H1 (cell line): ENCODE measurements around the gene CNTN3. TPM values are rescaled to one million over a fixed set of nuclear protein-coding genes. Genes with fewer than 3 reads are reported as not detected.

Experiments
- CTCF ChIA-PET: fragments of 300-600 bp; sonication (Branson Sonifier 250); formaldehyde crosslinking; loops from one replicate; lab custom pipeline; 2021; ENCODE audit not compliant: partially characterized antibody; lab: Charles Lee
- POLR2A ChIA-PET: fragments of 300-600 bp; sonication (Branson Sonifier 250); formaldehyde crosslinking; loops from one replicate; lab custom pipeline; 2021; ENCODE audit warnings: inconsistent platforms; ENCODE audit not compliant: partially characterized antibody; lab: Charles Lee
- DNase-seq, 2 experiments: peaks; one replicate each; pipeline versions ENCODE4 v3.0.0 to v3.0.0-alpha.2; 2010 to 2022; ENCODE audit warnings: low spot score in 2 of 2, low read depth in 1 of 2, mixed read lengths in 1 of 2
- FAIRE-seq: peaks from 2 replicates; lab custom pipeline; 2011; peaks lifted over from hg19 to GRCh38; lab: Jason Lieb, UNC
- H2AFZ ChIP-seq: 2 replicates; pipeline ENCODE4 v1.8.1; 2012; ENCODE audit warnings: low read length, inconsistent platforms
- H2AK5ac ChIP-seq: 2 replicates; pipeline ENCODE4 v1.6.1; 2013; ENCODE audit warnings: low read depth, low read length
- H2BK120ac ChIP-seq: replicated peaks from 2 replicates; pipeline ENCODE3; 2013; ENCODE audit warnings: low read depth, low read length, inconsistent platforms
- H2BK12ac ChIP-seq: 2 replicates; pipeline ENCODE4 v1.6.1; 2013; ENCODE audit warnings: low read depth, low read length
- H2BK15ac ChIP-seq: 2 replicates; pipeline ENCODE4 v1.6.1; 2013; ENCODE audit warnings: low read length
- H2BK20ac ChIP-seq: 2 replicates; pipeline ENCODE4 v1.6.1; 2013; ENCODE audit warnings: low read length
- H2BK5ac ChIP-seq: 2 replicates; pipeline ENCODE4 v1.6.1; 2013; ENCODE audit warnings: low read depth, low read length
- H3K14ac ChIP-seq: 2 replicates; pipeline ENCODE4 v1.6.1; 2013; ENCODE audit warnings: inconsistent platforms; ENCODE audit not compliant: insufficient read length
- H3K18ac ChIP-seq: 2 replicates; pipeline ENCODE4 v1.6.1; 2013; ENCODE audit warnings: low read length; ENCODE audit errors: extremely low read depth
- H3K23ac ChIP-seq: 2 replicates; pipeline ENCODE4 v1.6.1; 2013; ENCODE audit warnings: inconsistent platforms; ENCODE audit not compliant: insufficient read length
- H3K23me2 ChIP-seq: 2 replicates; pipeline ENCODE4 v1.6.1; 2013; ENCODE audit warnings: low read depth, low read length
- H3K27ac ChIP-seq: 2 replicates; pipeline ENCODE4 v1.6.1; 2011; ENCODE audit warnings: low read depth, low read length, inconsistent platforms
- H3K27me3 ChIP-seq, 4 experiments: replicated peaks in 1 of 4; 1 replicate in 1 of 4; 2 replicates in 3 of 4; pipeline versions ENCODE4 v1.6.1 to v1.8.1; 2011 to 2013; ENCODE audit warnings: low read length in 3 of 4, mild to moderate bottlenecking in 3 of 4, inconsistent platforms in 2 of 4, mixed read lengths in 2 of 4, moderate library complexity in 1 of 4; ENCODE audit not compliant: control insufficient read depth in 3 of 4, insufficient read depth in 3 of 4; ENCODE audit errors: extremely low read depth in 1 of 4
- H3K36me3 ChIP-seq, 4 experiments: 2 replicates each; pipeline versions ENCODE4 v1.6.1 to v1.8.1; 2011 to 2013; ENCODE audit warnings: mild to moderate bottlenecking in 4 of 4, low read length in 3 of 4, moderate library complexity in 2 of 4, control low read depth in 1 of 4, inconsistent platforms in 1 of 4; ENCODE audit not compliant: insufficient read depth in 4 of 4, control insufficient read depth in 2 of 4
- H3K4ac ChIP-seq: replicated peaks from 2 replicates; pipeline ENCODE3; 2013; ENCODE audit warnings: low read length, low read depth, mixed read lengths, inconsistent platforms; ENCODE audit not compliant: insufficient read length
- H3K4me1 ChIP-seq, 4 experiments: replicated peaks in 1 of 4; 1 replicate in 1 of 4; 2 replicates in 3 of 4; pipeline versions ENCODE4 v1.6.1 to v1.8.1; 2011 to 2013; ENCODE audit warnings: low read length in 3 of 4, inconsistent platforms in 2 of 4, mixed read lengths in 1 of 4; ENCODE audit not compliant: insufficient read depth in 4 of 4, control insufficient read depth in 3 of 4
- H3K4me2 ChIP-seq, 2 experiments: 2 replicates each; pipeline versions ENCODE4 v1.6.1 to v1.8.1; 2011 to 2013; ENCODE audit warnings: low read depth in 2 of 2, low read length in 2 of 2, control low read depth in 1 of 2, inconsistent platforms in 1 of 2, mild to moderate bottlenecking in 1 of 2; ENCODE audit not compliant: insufficient read depth in 1 of 2
- H3K4me3 ChIP-seq, 4 experiments: fragments of 200-600, 300-600 bp in 1 of 4; sonication (generic), shearing (Covaris generic), sonication (Bioruptor Twin) in 1 of 4; 2 replicates each; pipeline versions ENCODE4 v1.5.1 to v1.8.1; 2011 to 2016; ENCODE audit warnings: low read length in 4 of 4, low read depth in 3 of 4, control low read depth in 2 of 4, inconsistent platforms in 2 of 4, mild to moderate bottlenecking in 2 of 4, mixed read lengths in 1 of 4, moderate library complexity in 1 of 4; ENCODE audit not compliant: insufficient read depth in 2 of 4; ENCODE audit errors: extremely low read depth in 1 of 4
- H3K56ac ChIP-seq: replicated peaks from 2 replicates; pipeline ENCODE3; 2013; ENCODE audit warnings: low read depth, mild to moderate bottlenecking, mixed read lengths, low read length, inconsistent platforms; ENCODE audit not compliant: insufficient read length
- H3K79me1 ChIP-seq: 2 replicates; pipeline ENCODE4 v1.6.1; 2013; ENCODE audit warnings: low read depth, low read length, control low read depth
- H3K79me2 ChIP-seq, 2 experiments: 2 replicates each; pipeline versions ENCODE4 v1.6.1 to v1.8.1; 2012 to 2013; ENCODE audit warnings: low read length in 2 of 2, mild to moderate bottlenecking in 2 of 2, inconsistent platforms in 1 of 2; ENCODE audit not compliant: insufficient read depth in 2 of 2, control insufficient read depth in 1 of 2
- H3K9ac ChIP-seq, 4 experiments: replicated peaks in 1 of 4; 1 replicate in 1 of 4; 2 replicates in 3 of 4; pipeline versions ENCODE4 v1.6.1 to v1.8.1; 2011 to 2013; ENCODE audit warnings: low read depth in 3 of 4, low read length in 3 of 4, control low read depth in 2 of 4, mild to moderate bottlenecking in 2 of 4, moderate library complexity in 2 of 4, inconsistent platforms in 1 of 4; ENCODE audit errors: extremely low read depth in 1 of 4
- H3K9me3 ChIP-seq, 2 experiments: 2 replicates each; pipeline versions ENCODE4 v1.6.1 to v1.8.1; 2012 to 2013; ENCODE audit warnings: mild to moderate bottlenecking in 2 of 2, moderate library complexity in 2 of 2, control low read depth in 1 of 2, inconsistent platforms in 1 of 2, low read depth in 1 of 2, low read length in 1 of 2, mixed read lengths in 1 of 2; ENCODE audit not compliant: insufficient read depth in 2 of 2
- H4K20me1 ChIP-seq, 2 experiments: replicated peaks in 1 of 2; 2 replicates each; pipeline versions ENCODE3 to v1.8.1; 2011 to 2013; ENCODE audit warnings: inconsistent platforms in 2 of 2, low read length in 2 of 2, mild to moderate bottlenecking in 1 of 2; ENCODE audit not compliant: insufficient read depth in 2 of 2, control insufficient read depth in 1 of 2
- H4K5ac ChIP-seq: 2 replicates; pipeline ENCODE4 v1.6.1; 2013; ENCODE audit warnings: low read length, low read depth, mixed read lengths, inconsistent platforms; ENCODE audit not compliant: insufficient read length
- H4K8ac ChIP-seq: 2 replicates; pipeline ENCODE4 v1.8.0; 2013; ENCODE audit warnings: mild to moderate bottlenecking, moderate library complexity, low read length, inconsistent platforms; ENCODE audit not compliant: insufficient read depth; ENCODE audit errors: extremely low read depth
- H4K91ac ChIP-seq: replicated peaks from 2 replicates; pipeline ENCODE3; 2013; ENCODE audit warnings: low read length, mixed read lengths, inconsistent platforms; ENCODE audit not compliant: insufficient read length
- ASH2L ChIP-seq: fragments of 200-600, 300-600 bp; sonication (generic); IDR thresholded peaks from one replicate; pipeline ENCODE4 v1.7.1; 2017; ENCODE audit warnings: low read length
- BCL11A ChIP-seq, 2 experiments: IDR thresholded peaks; one replicate each; pipeline ENCODE4 v1.6.1; 2011; ENCODE audit warnings: low read depth in 2 of 2, low read length in 2 of 2, mild to moderate bottlenecking in 2 of 2
- BRCA1 ChIP-seq: IDR thresholded peaks from 2 replicates; pipeline ENCODE4 v1.6.1; 2012; ENCODE audit warnings: low read depth, low read length, improper control_type of control experiment
- GTF2F1 ChIP-seq: IDR thresholded peaks from 2 replicates; pipeline ENCODE4 v1.6.1; 2012; ENCODE audit warnings: low read depth, low read length, improper control_type of control experiment, borderline replicate concordance
- HDAC2 ChIP-seq, 2 experiments: fragments of 300-600 bp in 1 of 2; sonication (generic) in 1 of 2; IDR thresholded peaks; 2 replicates each; pipeline ENCODE4 v1.6.1; 2011 to 2012; ENCODE audit warnings: low read depth in 2 of 2, low read length in 2 of 2, mild to moderate bottlenecking in 2 of 2, moderate library complexity in 2 of 2, borderline replicate concordance in 1 of 2, inconsistent platforms in 1 of 2
- JUND ChIP-seq: IDR thresholded peaks from 2 replicates; pipeline ENCODE4 v1.6.1; 2011; ENCODE audit warnings: mild to moderate bottlenecking, improper control_type of control experiment, low read length
- MAFK ChIP-seq: IDR thresholded peaks from 2 replicates; pipeline ENCODE4 v1.6.1; 2012; ENCODE audit warnings: low read depth, mild to moderate bottlenecking, improper control_type of control experiment, low read length
- POLR2A ChIP-seq, 2 experiments: IDR thresholded peaks; 1 replicate in 1 of 2; 2 replicates in 1 of 2; pipeline ENCODE4 v1.6.1; 2011; ENCODE audit warnings: low read depth in 2 of 2, low read length in 2 of 2, mild to moderate bottlenecking in 2 of 2; ENCODE audit errors: control extremely low read depth in 1 of 2
- SIX5 ChIP-seq: IDR thresholded peaks from 2 replicates; pipeline ENCODE4 v1.6.1; 2011; ENCODE audit warnings: mild to moderate bottlenecking, low read depth, low read length
- YY1 ChIP-seq: IDR thresholded peaks from 2 replicates; pipeline ENCODE4 v1.6.1; 2011; ENCODE audit warnings: low read depth, mild to moderate bottlenecking, low read length
- polyA plus RNA-seq, 7 experiments: library from polyadenylated mRNA; depleted of rRNA in 3 of 7; stranded (reverse) in 5 of 7; unstranded in 2 of 7; fragments of >200 nt in 5 of 7; fragments of 200-250 nt in 2 of 7; gene quantifications; 1 replicate in 5 of 7; 2 replicates in 1 of 7; 4 replicates in 1 of 7; pipeline versions ENCODE4 v1.2.1 to v1.2.3, GENCODE V29; 2011 to 2013; ENCODE audit warnings: missing spikeins in 2 of 7, mixed read lengths in 2 of 7
- total RNA-seq: library from RNA; stranded (reverse); fragmentation: NEBNext Ultra II Directional; extraction: Animal tissue kit (Norgen Biotek cat#: 25700); gene quantifications from 2 replicates; pipeline ENCODE4 v1.2.1, GENCODE V29; 2021

The CNTN3 gene
- total and polyA plus RNA-seq, 2 of the 8 experiments (the other 6 are each of a cell fraction or from before 2014, with no cell fraction given), result 0.11 to 0.13 TPM

GRCh38 chr3:74591946-74592345 lies 22.5 kb downstream of the CNTN3 start:
- Histone ChIP-seq H4K20me1 (no peaks in the 10 kb centered on the region), H3K23me2 (peaks cover 1% of the 10 kb centered on the region; the same call in 1 of the 2 replicates), H2BK120ac (no peak overlapping the region), H3K4me3 (no peak overlapping the region), H3K9me3 (no peaks in the 10 kb centered on the region), H3K18ac (no peak overlapping the region), H3K56ac (no peak overlapping the region), H4K5ac (no peak overlapping the region), H2BK12ac (no peak overlapping the region), H3K36me3 (no peaks in the 10 kb centered on the region), H3K4me2 (no peak overlapping the region), H2BK5ac (no peak overlapping the region), H2AFZ (no peak overlapping the region), H2AK5ac (no peak overlapping the region), H3K23ac (no peak overlapping the region), H3K27ac (no peak overlapping the region), H4K91ac (no peak overlapping the region), H3K9ac (no peak overlapping the region), H3K79me2 (no peaks in the 10 kb centered on the region), H3K14ac (no peak overlapping the region), H2BK20ac (no peak overlapping the region), H3K79me1 (no peaks in the 10 kb centered on the region), H3K27me3 (no peaks in the 10 kb centered on the region), H3K4ac (no peak overlapping the region), H2BK15ac (no peak overlapping the region), H4K8ac (no peak overlapping the region), H3K4me1 (no peaks in the 10 kb centered on the region)
- ChIA-PET POLR2A (interaction anchor here (0.9 kb wide), 1 partner anchor 21 kb away, joined by 3 read pairs; no protein-coding TSS in a partner anchor), CTCF (interaction anchor here (0.6 kb wide), 1 partner anchor 987 kb away, joined by 3 read pairs; no protein-coding TSS in a partner anchor)
- FAIRE-seq (no peak), DNase-seq (no peak)
- TF ChIP-seq ASH2L (no peak), MAFK (no peak), SIX5 (no peak), JUND (no peak), BRCA1 (no peak), YY1 (no peak), BCL11A (IDR thresholded peaks at IDR 0.05; ENCODE audit: low read depth in 2 of 2, low read length in 2 of 2) (no peak), GTF2F1 (no peak), POLR2A (IDR thresholded peaks at IDR 0.05; ENCODE audit: control extremely low read depth in 1 of 2, low read depth in 2 of 2, low read length in 2 of 2) (no peak), HDAC2 (IDR thresholded peaks at IDR 0.05; ENCODE audit: borderline replicate concordance in 1 of 2, low read depth in 2 of 2, low read length in 2 of 2) (no peak)
